Loucy (cell line): Measurements from ENCODE around the gene KDELR1.

Source experiments
- EZH2phosphoT487 ChIP-seq: fragments of 200-600 bp; IDR thresholded peaks from 2 replicates; pipeline ENCODE4 v1.6.1; 2018; ENCODE audit warnings: antibody characterized with exemption, mild to moderate bottlenecking, moderate library complexity, borderline replicate concordance
- TF ChIP-seq, protein P1 (sequence below): fragments of 200-600 bp; sonication (generic); conservative IDR thresholded peaks from 2 replicates; pipeline ENCODE4 v1.5.1; 2014; ENCODE audit warnings: mild to moderate bottlenecking, antibody characterized with exemption, low read length

DNA sequence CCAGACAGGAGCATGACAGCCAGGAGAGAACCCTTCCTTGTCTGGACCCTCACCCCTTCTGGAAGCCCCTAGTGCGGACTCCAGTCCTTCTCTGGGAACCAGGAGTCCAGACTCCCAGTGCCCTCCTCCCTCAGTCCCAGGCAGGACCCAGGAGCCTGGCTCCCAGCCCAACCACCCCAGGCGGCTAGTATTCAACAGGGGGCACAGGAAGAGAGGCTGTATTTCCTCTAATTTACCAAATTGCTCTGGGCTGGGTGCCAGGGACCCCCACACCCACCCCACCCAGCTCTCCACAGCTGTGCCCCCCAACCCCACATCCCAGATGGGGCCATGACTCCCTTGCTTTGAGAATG lies 5.4 kb upstream of the KDELR1 start:
- TF ChIP-seq, protein P1, sequence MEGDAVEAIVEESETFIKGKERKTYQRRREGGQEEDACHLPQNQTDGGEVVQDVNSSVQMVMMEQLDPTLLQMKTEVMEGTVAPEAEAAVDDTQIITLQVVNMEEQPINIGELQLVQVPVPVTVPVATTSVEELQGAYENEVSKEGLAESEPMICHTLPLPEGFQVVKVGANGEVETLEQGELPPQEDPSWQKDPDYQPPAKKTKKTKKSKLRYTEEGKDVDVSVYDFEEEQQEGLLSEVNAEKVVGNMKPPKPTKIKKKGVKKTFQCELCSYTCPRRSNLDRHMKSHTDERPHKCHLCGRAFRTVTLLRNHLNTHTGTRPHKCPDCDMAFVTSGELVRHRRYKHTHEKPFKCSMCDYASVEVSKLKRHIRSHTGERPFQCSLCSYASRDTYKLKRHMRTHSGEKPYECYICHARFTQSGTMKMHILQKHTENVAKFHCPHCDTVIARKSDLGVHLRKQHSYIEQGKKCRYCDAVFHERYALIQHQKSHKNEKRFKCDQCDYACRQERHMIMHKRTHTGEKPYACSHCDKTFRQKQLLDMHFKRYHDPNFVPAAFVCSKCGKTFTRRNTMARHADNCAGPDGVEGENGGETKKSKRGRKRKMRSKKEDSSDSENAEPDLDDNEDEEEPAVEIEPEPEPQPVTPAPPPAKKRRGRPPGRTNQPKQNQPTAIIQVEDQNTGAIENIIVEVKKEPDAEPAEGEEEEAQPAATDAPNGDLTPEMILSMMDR: no peak
- TF ChIP-seq EZH2phosphoT487: no peak
